Endothelial cell of umbilical vein (primary cell): ENCODE measurements around the gene AGBL4. TPM values are rescaled to one million over a fixed set of nuclear protein-coding genes. Genes with fewer than 3 reads are reported as not detected.

Experiments used
- BruUV-seq: library from RNA; stranded (reverse); fragments of 400-500 nt; replicated peaks from 2 replicates; lab custom pipeline; 2021; lab: Mats Ljungman, UMichigan
- CTCF ChIA-PET: fragments of 300-600, 350-600 bp; sonication (Branson Sonifier 250); formaldehyde crosslinking; loops from one replicate; lab custom pipeline; 2021; ENCODE audit warnings: antibody characterized with exemption, inconsistent platforms; lab: Charles Lee
- POLR2A ChIA-PET: fragments of 300-600, 350-600 bp; sonication (Branson Sonifier 250); formaldehyde crosslinking; loops from one replicate; lab custom pipeline; 2021; ENCODE audit warnings: antibody characterized with exemption, inconsistent platforms; lab: Charles Lee
- DNase-seq: peaks from one replicate; pipeline ENCODE4 v3.0.0-alpha.2; 2011; ENCODE audit warnings: low read depth, low spot score
- FAIRE-seq: peaks from 2 replicates; lab custom pipeline; 2011; peaks lifted over from hg19 to GRCh38; lab: Jason Lieb, UNC
- H2AFZ ChIP-seq: 2 replicates; pipeline ENCODE4 v1.6.0; 2012; ENCODE audit warnings: low read depth, low read length, control low read depth, inconsistent platforms
- H3K27ac ChIP-seq: 2 replicates; pipeline ENCODE4 v1.5.1; 2011; ENCODE audit warnings: low read depth, mild to moderate bottlenecking, control low read depth, low read length, moderate library complexity; ENCODE audit not compliant: insufficient read depth
- H3K27me3 ChIP-seq, 2 experiments: 2 replicates each; pipeline versions ENCODE4 v1.6.0 to v1.6.1; 2011; ENCODE audit warnings: low read length in 2 of 2, mixed read lengths in 1 of 2; ENCODE audit not compliant: control insufficient read depth in 2 of 2, insufficient read depth in 2 of 2
- H3K36me3 ChIP-seq, 2 experiments: 2 replicates in 1 of 2; 3 replicates in 1 of 2; pipeline ENCODE4 v1.5.1; 2011; ENCODE audit warnings: low read length in 2 of 2, mild to moderate bottlenecking in 1 of 2, moderate library complexity in 1 of 2; ENCODE audit not compliant: control insufficient read depth in 2 of 2, insufficient read depth in 2 of 2; ENCODE audit errors: extremely low read depth in 1 of 2
- H3K4me1 ChIP-seq: 3 replicates; pipeline ENCODE4 v1.5.1; 2011; ENCODE audit warnings: mild to moderate bottlenecking, low read length; ENCODE audit not compliant: control insufficient read depth, insufficient read depth; ENCODE audit errors: extremely low read depth
- H3K4me2 ChIP-seq: 2 replicates; pipeline ENCODE4 v1.6.1; 2011; ENCODE audit warnings: low read length, control low read depth, mixed read lengths; ENCODE audit not compliant: insufficient read depth
- H3K4me3 ChIP-seq, 3 experiments: fragments of 200-600 bp in 1 of 3; sonication (generic), shearing (Covaris generic) in 1 of 3; replicated peaks in 1 of 3; 2 replicates each; pipeline ENCODE4 v1.5.1; 2011 to 2016; ENCODE audit warnings: control low read depth in 3 of 3, low read length in 3 of 3, mild to moderate bottlenecking in 2 of 3, inconsistent platforms in 1 of 3, low read depth in 1 of 3, moderate library complexity in 1 of 3; ENCODE audit not compliant: insufficient read depth in 1 of 3
- H3K79me2 ChIP-seq: 2 replicates; pipeline ENCODE4 v1.6.0; 2012; ENCODE audit warnings: low read length, inconsistent platforms; ENCODE audit not compliant: control insufficient read depth, insufficient read depth
- H3K9ac ChIP-seq: replicated peaks from 2 replicates; pipeline ENCODE3; 2011; ENCODE audit warnings: low read length, control low read depth; ENCODE audit not compliant: insufficient read depth; ENCODE audit errors: extremely low read depth
- H3K9me1 ChIP-seq: replicated peaks from 3 replicates; pipeline ENCODE4 v1.6.0; 2011; ENCODE audit warnings: mild to moderate bottlenecking, low read length; ENCODE audit not compliant: control insufficient read depth, insufficient read depth; ENCODE audit errors: extremely low read depth
- H3K9me3 ChIP-seq: replicated peaks from 2 replicates; pipeline ENCODE4 v1.5.1; 2012; ENCODE audit warnings: low read length, inconsistent platforms; ENCODE audit not compliant: control insufficient read depth, insufficient read depth
- H4K20me1 ChIP-seq: replicated peaks from 2 replicates; pipeline ENCODE3; 2011; ENCODE audit warnings: mild to moderate bottlenecking, low read length; ENCODE audit not compliant: control insufficient read depth, insufficient read depth; ENCODE audit errors: extremely low read depth
- EZH2 ChIP-seq: IDR thresholded peaks from 2 replicates; pipeline ENCODE4 v1.6.1; 2012; ENCODE audit warnings: borderline replicate concordance, low read depth, mild to moderate bottlenecking, moderate library complexity, low read length, inconsistent platforms; ENCODE audit not compliant: severe bottlenecking
- FOS ChIP-seq: IDR thresholded peaks from 2 replicates; pipeline ENCODE4 v1.6.1; 2011; ENCODE audit warnings: mild to moderate bottlenecking, low read length, moderate library complexity, borderline replicate concordance; ENCODE audit not compliant: insufficient read depth
- GATA2 ChIP-seq: IDR thresholded peaks from 2 replicates; pipeline ENCODE4 v1.7.0; 2011; ENCODE audit warnings: low read depth, mild to moderate bottlenecking, moderate library complexity, mixed read lengths, low read length; ENCODE audit not compliant: insufficient read length, insufficient read depth
- JUN ChIP-seq: IDR thresholded peaks from 2 replicates; pipeline ENCODE4 v1.6.1; 2011; ENCODE audit warnings: borderline replicate concordance, low read depth; ENCODE audit not compliant: insufficient read length, insufficient read depth
- MYC ChIP-seq: IDR thresholded peaks from one replicate; pipeline ENCODE4 v1.6.1; 2011; ENCODE audit warnings: mild to moderate bottlenecking, low read depth, low read length
- POLR2A ChIP-seq: IDR thresholded peaks from 2 replicates; pipeline ENCODE4 v1.6.1; 2012; ENCODE audit warnings: low read depth, mild to moderate bottlenecking, control low read depth, low read length
- POLR2AphosphoS5 ChIP-seq: IDR thresholded peaks from 2 replicates; pipeline ENCODE4 v1.6.1; 2012; ENCODE audit warnings: low read depth, mild to moderate bottlenecking, control low read depth, low read length, moderate library complexity; ENCODE audit not compliant: insufficient read depth
- dilution Hi-C: fragments of 300-500 bp; cut with MboI; formaldehyde crosslinking; loops from one replicate; pipeline ENCODE4 v1.15.0; 2019; ENCODE audit warnings: low sequenced_read_pairs; ENCODE audit not compliant: extremely low pct_ligation_motif_present
- intact Hi-C: fragments of 100-400 bp; cut with micrococcal nuclease; formaldehyde crosslinking; loops from one replicate; pipeline ENCODE4 v1.10.0; 2022
- polyA plus RNA-seq, 4 experiments: library from polyadenylated mRNA; depleted of rRNA in 3 of 4; stranded (reverse) in 3 of 4; unstranded in 1 of 4; fragments of >200 nt; gene quantifications; 2 replicates each; pipeline versions ENCODE4 v1.2.1 to v1.2.3, GENCODE V29; 2011 to 2012; ENCODE audit warnings: missing spikeins in 1 of 4
- total RNA-seq: library from RNA; stranded (reverse); gene quantifications from 2 replicates; pipeline ENCODE4 v1.2.3, GENCODE V29; 2021
- TF ChIP-seq, protein P1 (sequence below): IDR thresholded peaks from 2 replicates; pipeline ENCODE4 v1.6.1; 2011; ENCODE audit not compliant: insufficient read depth, insufficient read length
- TF ChIP-seq, protein P2 (sequence below), 2 donors: IDR thresholded peaks; 1 replicate in 1 of 2; 2 replicates in 1 of 2; pipeline ENCODE4 v1.5.1; 2011; ENCODE audit warnings: low read length in 2 of 2, mild to moderate bottlenecking in 2 of 2, moderate library complexity in 2 of 2, control low read depth in 1 of 2, inconsistent platforms in 1 of 2, low read depth in 1 of 2; ENCODE audit not compliant: insufficient read depth in 1 of 2; ENCODE audit errors: extremely low read depth in 1 of 2

Gene AGBL4
- total and polyA plus RNA-seq, 2 donors (not counting 3 experiments of a cell fraction or from before 2014, with no cell fraction given): not detected

DNA sequence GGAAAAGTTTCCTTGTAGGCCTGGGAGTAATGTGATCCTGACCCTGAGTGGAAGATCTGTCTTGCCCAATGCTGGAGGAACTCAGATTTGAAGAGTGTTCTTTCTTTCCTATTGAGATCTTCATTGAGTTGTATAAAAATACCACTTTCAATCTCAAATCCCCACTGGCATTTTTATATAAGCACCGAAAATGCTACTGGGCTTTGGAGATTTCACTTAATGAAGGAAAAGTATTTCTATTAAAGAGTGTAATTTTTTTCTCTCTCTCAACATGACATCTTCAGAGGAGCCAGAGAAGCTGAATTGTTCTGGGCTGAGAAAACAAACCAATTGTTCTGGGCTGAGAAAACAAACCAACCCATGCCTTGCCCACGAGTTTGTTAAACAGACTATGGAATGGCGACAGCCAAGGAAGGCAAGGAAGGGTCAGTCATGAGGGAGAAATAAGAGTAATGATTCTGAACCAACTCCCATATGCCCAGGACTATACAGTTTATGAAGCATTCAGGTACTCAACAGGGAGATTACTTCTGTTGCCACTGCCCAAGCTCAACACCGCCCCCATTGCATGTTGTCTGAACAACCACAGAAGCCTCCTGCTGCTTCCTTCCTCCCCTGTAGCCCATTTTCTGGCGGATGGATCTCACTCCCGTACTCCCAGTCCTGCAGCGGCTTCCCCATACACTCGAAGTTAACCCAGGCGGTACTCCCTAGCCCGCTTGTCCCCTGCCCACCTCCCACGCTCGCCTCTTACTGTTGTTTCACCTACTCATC is 1350.2 kb downstream of the AGBL4 start:
- Histone ChIP-seq H3K4me3 (no peak overlapping the region), H3K9me3 (no peaks in the 10 kb centered on the region), H3K4me2 (no peak overlapping the region), H3K79me2 (no peaks in the 10 kb centered on the region), H3K27me3 (no peaks in the 10 kb centered on the region), H3K36me3 (no peaks in the 10 kb centered on the region), H4K20me1 (no peaks in the 10 kb centered on the region), H3K4me1 (no peaks in the 10 kb centered on the region), H2AFZ (no peak overlapping the region), H3K9ac (no peak overlapping the region), H3K27ac (no peak overlapping the region), H3K9me1 (no peaks in the 10 kb centered on the region)
- dilution Hi-C loops (no loop called here), intact Hi-C loops (no loop called here)
- BruUV-seq: no TSS peak
- FAIRE-seq (no peak), DNase-seq (no peak)
- POLR2A ChIA-PET: no interaction called here
- TF ChIP-seq POLR2AphosphoS5 (no peak), GATA2 (no peak), EZH2 (no peak), FOS (no peak), POLR2A (no peak), MYC (no peak), JUN (no peak)
- TF ChIP-seq, protein P1, sequence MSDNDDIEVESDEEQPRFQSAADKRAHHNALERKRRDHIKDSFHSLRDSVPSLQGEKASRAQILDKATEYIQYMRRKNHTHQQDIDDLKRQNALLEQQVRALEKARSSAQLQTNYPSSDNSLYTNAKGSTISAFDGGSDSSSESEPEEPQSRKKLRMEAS: no peak
- TF ChIP-seq, protein P2, sequence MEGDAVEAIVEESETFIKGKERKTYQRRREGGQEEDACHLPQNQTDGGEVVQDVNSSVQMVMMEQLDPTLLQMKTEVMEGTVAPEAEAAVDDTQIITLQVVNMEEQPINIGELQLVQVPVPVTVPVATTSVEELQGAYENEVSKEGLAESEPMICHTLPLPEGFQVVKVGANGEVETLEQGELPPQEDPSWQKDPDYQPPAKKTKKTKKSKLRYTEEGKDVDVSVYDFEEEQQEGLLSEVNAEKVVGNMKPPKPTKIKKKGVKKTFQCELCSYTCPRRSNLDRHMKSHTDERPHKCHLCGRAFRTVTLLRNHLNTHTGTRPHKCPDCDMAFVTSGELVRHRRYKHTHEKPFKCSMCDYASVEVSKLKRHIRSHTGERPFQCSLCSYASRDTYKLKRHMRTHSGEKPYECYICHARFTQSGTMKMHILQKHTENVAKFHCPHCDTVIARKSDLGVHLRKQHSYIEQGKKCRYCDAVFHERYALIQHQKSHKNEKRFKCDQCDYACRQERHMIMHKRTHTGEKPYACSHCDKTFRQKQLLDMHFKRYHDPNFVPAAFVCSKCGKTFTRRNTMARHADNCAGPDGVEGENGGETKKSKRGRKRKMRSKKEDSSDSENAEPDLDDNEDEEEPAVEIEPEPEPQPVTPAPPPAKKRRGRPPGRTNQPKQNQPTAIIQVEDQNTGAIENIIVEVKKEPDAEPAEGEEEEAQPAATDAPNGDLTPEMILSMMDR (IDR thresholded peaks at IDR 0.05; ENCODE audit: extremely low read depth in 1 of 2, insufficient read depth in 1 of 2, low read depth in 1 of 2, low read length in 2 of 2): no peak
- CTCF ChIA-PET: no interaction called here
